KG1 (cell line): Measurements from ENCODE around the gene RBX1.

Experiments used
- DNase-seq: peaks from one replicate; lab custom pipeline; 2025; lab: John Stamatoyannopoulos, UW

Gene RBX1

GRCh38 chr22:41022470-41023298 is 71.5 kb downstream of the RBX1 start:
- peak; percentile 21 for DNase-seq
